GM12874 (cell line): ENCODE results near the gene OR6K3.

Experiments
- CTCF ChIP-seq: IDR thresholded peaks from 2 replicates; pipeline ENCODE4 v1.5.1; 2011; ENCODE audit warnings: low read depth, mild to moderate bottlenecking, control low read depth, low read length, moderate library complexity; ENCODE audit not compliant: insufficient read depth

The OR6K3 gene

GRCh38 chr1:158686111-158687009 is 34.2 kb downstream of the OR6K3 start, which contains the start of gene SPTA1:
Gene SPTA1 (minus strand): TSS chr1:158686715. CDS start chr1:158686517, 198 bp downstream.
- no peak for TF ChIP-seq CTCF

GRCh38 chr1:158685085-158685484 is 35.4 kb downstream of the OR6K3 start:
- no peak for TF ChIP-seq CTCF

GRCh38 chr1:158681606-158682005 is 38.9 kb downstream of the OR6K3 start:
- no peak for TF ChIP-seq CTCF

- no peak for TF ChIP-seq CTCF
These were observed 41.2 kb downstream of the OR6K3 start for GRCh38 chr1:158679289-158679688.

GRCh38 chr1:158675563-158676323 is 44.8 kb downstream of the OR6K3 start:
- TF ChIP-seq CTCF = no peak

GRCh38 chr1:158674302-158674701 is 46.2 kb downstream of the OR6K3 start:
- no peak for TF ChIP-seq CTCF
